GM23248 (cell line): ENCODE data around the gene TBC1D22A. TPM values are rescaled to one million over a fixed set of nuclear protein-coding genes. Genes with fewer than 3 reads are reported as not detected.

Source experiments
- DNase-seq: peaks from one replicate; pipeline ENCODE4 v3.0.0-alpha.2; 2015
- H2AFZ ChIP-seq: fragments of 200-600 bp; sonication (generic); 2 replicates; pipeline ENCODE4 v1.6.1; 2016; ENCODE audit warnings: antibody characterized with exemption
- H3F3A ChIP-seq: fragments of 200-600 bp; sonication (generic); 2 replicates; pipeline ENCODE4 v1.6.1; 2016; ENCODE audit warnings: mild to moderate bottlenecking, antibody characterized with exemption, mixed run types; ENCODE audit not compliant: insufficient read depth
- H3K27ac ChIP-seq: fragments of 200-600 bp; sonication (generic); 2 replicates; pipeline ENCODE4 v1.5.1; 2016; ENCODE audit warnings: mild to moderate bottlenecking
- H3K27me3 ChIP-seq: fragments of 200-600 bp; sonication (generic); replicated peaks from 2 replicates; pipeline ENCODE4 v1.6.1; 2016; ENCODE audit warnings: mild to moderate bottlenecking; ENCODE audit not compliant: insufficient read depth
- H3K36me3 ChIP-seq: fragments of 200-600 bp; sonication (generic); 2 replicates; pipeline ENCODE4 v1.6.1; 2016; ENCODE audit warnings: low read depth, mild to moderate bottlenecking
- H3K4me1 ChIP-seq: fragments of 200-600 bp; sonication (generic); 2 replicates; pipeline ENCODE4 v1.6.1; 2016; ENCODE audit warnings: mild to moderate bottlenecking; ENCODE audit not compliant: insufficient read depth
- H3K4me2 ChIP-seq: fragments of 200-600 bp; sonication (generic); one replicate; pipeline ENCODE4 v1.6.1; 2016; ENCODE audit warnings: mild to moderate bottlenecking; ENCODE audit not compliant: unreplicated experiment
- H3K4me3 ChIP-seq: fragments of 200-600 bp; sonication (generic); 2 replicates; pipeline ENCODE4 v1.5.1; 2016; ENCODE audit warnings: mild to moderate bottlenecking
- H3K79me2 ChIP-seq: fragments of 200-600 bp; sonication (generic); 2 replicates; pipeline ENCODE4 v1.6.1; 2016; ENCODE audit warnings: mild to moderate bottlenecking; ENCODE audit not compliant: insufficient read depth
- H3K9ac ChIP-seq: fragments of 200-600 bp; sonication (generic); 2 replicates; pipeline ENCODE4 v1.6.1; 2016; ENCODE audit warnings: mild to moderate bottlenecking
- H3K9me2 ChIP-seq: fragments of 200-600 bp; sonication (generic); 2 replicates; pipeline ENCODE4 v1.6.1; 2016; ENCODE audit warnings: mixed run types, mild to moderate bottlenecking, moderate library complexity; ENCODE audit not compliant: insufficient read depth
- H3K9me3 ChIP-seq: fragments of 200-600 bp; sonication (generic); one replicate; pipeline ENCODE4 v1.6.1; 2017; ENCODE audit warnings: low read depth
- H4K20me1 ChIP-seq: fragments of 200-600 bp; sonication (generic); 2 replicates; pipeline ENCODE4 v1.6.0; 2016; ENCODE audit not compliant: insufficient read depth
- EZH2 ChIP-seq: fragments of 200-600 bp; sonication (generic); IDR thresholded peaks from 2 replicates; pipeline ENCODE4 v1.6.1; 2018; ENCODE audit warnings: antibody characterized with exemption, mild to moderate bottlenecking; ENCODE audit not compliant: insufficient read depth, poor library complexity, severe bottlenecking
- EZH2phosphoT487 ChIP-seq: fragments of 200-600 bp; sonication (generic); IDR thresholded peaks from 2 replicates; pipeline ENCODE4 v1.6.1; 2018; ENCODE audit warnings: antibody characterized with exemption, moderate library complexity, mild to moderate bottlenecking, low read depth; ENCODE audit not compliant: insufficient read depth
- WGBS, 2 experiments: methylation state at CpG; one replicate each; pipeline ENCODE4 v1.1.6; 2015 to 2017; ENCODE audit warnings: low lambda C conversion rate in 2 of 2, low coverage in 1 of 2; ENCODE audit errors: missing lambda C conversion rate in 2 of 2; 5-methylcytosine and 5-hydroxymethylcytosine counted together
- in situ Hi-C: fragments of 300-500 bp; cut with MboI; formaldehyde crosslinking; loops from 2 replicates; pipeline ENCODE4 v1.15.0; 2020
- polyA plus RNA-seq: library from polyadenylated mRNA; unstranded; fragments of >200 nt; fragmentation: Nextera tagmentation; extraction: Ambion mirVana; gene quantifications from 2 replicates; pipeline ENCODE4 v1.2.1, GENCODE V29; 2016
- total RNA-seq: library from RNA; depleted of rRNA; stranded (reverse); fragments of >200 nt; shearing (Covaris generic); gene quantifications from 2 replicates; pipeline ENCODE4 v1.2.3, GENCODE V29; 2014

TBC1D22A gene
- total and polyA plus RNA-seq, 2 experiments from 2014 or later, result 12.3 to 16.9 TPM

- Histone ChIP-seq H3F3A (no peaks in the 10 kb centered on the region), H3K79me2 (no peaks in the 10 kb centered on the region), H3K9me3 (no peaks in the 10 kb centered on the region), H3K27me3 (no peaks in the 10 kb centered on the region), H2AFZ (no peak overlapping the region), H3K9me2 (no peaks in the 10 kb centered on the region), H4K20me1 (no peaks in the 10 kb centered on the region), H3K4me2 (no peak overlapping the region), H3K4me3 (no peak overlapping the region), H3K36me3 (peaks cover 10% of the 10 kb centered on the region; the same call in 1 of the 2 replicates), H3K4me1 (no peaks in the 10 kb centered on the region), H3K9ac (no peak overlapping the region), H3K27ac (no peak overlapping the region)
- no peak for DNase-seq
- no peak for TF ChIP-seq EZH2phosphoT487
- no peak for TF ChIP-seq EZH2
- WGBS, 2 experiments, result 97 to 98% methylated on average over 15 of the region's 15 CpGs
- in situ Hi-C loops, result no loop called here
These were observed 132.6 kb downstream of the TBC1D22A start for GRCh38 chr22:46894851-46895640.

GRCh38 chr22:46895753-46896152 lies 133.3 kb downstream of the TBC1D22A start:
- no peak overlapping the region for H3K9ac ChIP-seq
- H3K27ac ChIP-seq, result no peak overlapping the region
- H3K36me3 ChIP-seq, result peaks cover 10% of the 10 kb centered on the region; the same call in 1 of the 2 replicates
- H2AFZ ChIP-seq, result no peak overlapping the region
- H3K9me2 ChIP-seq, result no peaks in the 10 kb centered on the region
- H3K4me2 ChIP-seq, result no peak overlapping the region
- H3K79me2 ChIP-seq, result no peaks in the 10 kb centered on the region
- TF ChIP-seq EZH2 (no peak), EZH2phosphoT487 (no peak)
- 89 to 93% methylated on average over 11 of the region's 11 CpGs for WGBS, 2 experiments
- no peak overlapping the region for H3K4me3 ChIP-seq
- in situ Hi-C loops, result no loop called here
- H3K27me3 ChIP-seq, result no peaks in the 10 kb centered on the region
- H3K4me1 ChIP-seq, result no peaks in the 10 kb centered on the region
- no peaks in the 10 kb centered on the region for H3K9me3 ChIP-seq
- DNase-seq, result no peak
- no peaks in the 10 kb centered on the region for H3F3A ChIP-seq
- no peaks in the 10 kb centered on the region for H4K20me1 ChIP-seq

DNA sequence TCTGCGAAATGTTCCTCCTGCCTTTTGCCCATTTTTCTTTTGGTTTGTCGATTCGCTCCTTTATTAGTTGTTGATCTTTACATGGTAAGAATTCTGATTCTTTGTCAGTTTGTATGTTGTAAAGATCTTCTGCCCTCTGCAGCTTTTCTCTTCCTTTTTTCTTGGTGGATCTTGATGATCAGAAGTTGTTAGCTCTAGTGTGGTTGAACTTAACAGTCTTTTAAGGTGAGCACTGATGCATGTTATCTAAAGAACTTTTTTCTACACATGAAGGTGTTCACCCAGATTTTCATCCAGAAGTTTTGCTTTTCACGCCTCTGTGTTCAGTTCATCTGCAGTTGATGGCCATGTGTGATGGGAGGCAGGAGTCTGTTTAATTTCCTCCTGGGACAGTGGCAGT lies 133.7 kb downstream of the TBC1D22A start:
- Histone ChIP-seq H4K20me1 (no peaks in the 10 kb centered on the region), H3K4me2 (no peak overlapping the region), H3F3A (no peaks in the 10 kb centered on the region), H3K27ac (no peak overlapping the region), H3K36me3 (peaks cover 10% of the 10 kb centered on the region; the same call in 1 of the 2 replicates), H3K79me2 (no peaks in the 10 kb centered on the region), H3K4me3 (no peak overlapping the region), H3K9me3 (no peaks in the 10 kb centered on the region), H3K4me1 (no peaks in the 10 kb centered on the region), H3K27me3 (no peaks in the 10 kb centered on the region), H2AFZ (no peak overlapping the region), H3K9ac (no peak overlapping the region), H3K9me2 (no peaks in the 10 kb centered on the region)
- no peak for DNase-seq
- 99 to 100% methylated on average over 4 of the region's 4 CpGs for WGBS, 2 experiments
- in situ Hi-C loops, result no loop called here
- TF ChIP-seq EZH2 (no peak), EZH2phosphoT487 (no peak)

GRCh38 chr22:46896568-46897245 lies 134.3 kb downstream of the TBC1D22A start:
- no peaks in the 10 kb centered on the region for H3K4me1 ChIP-seq
- no peaks in the 10 kb centered on the region for H3F3A ChIP-seq
- H3K9ac ChIP-seq, result no peak overlapping the region
- no peaks in the 10 kb centered on the region for H3K9me2 ChIP-seq
- no peak for TF ChIP-seq EZH2
- no peak for DNase-seq
- H3K27ac ChIP-seq, result no peak overlapping the region
- H2AFZ ChIP-seq, result no peak overlapping the region
- no peaks in the 10 kb centered on the region for H4K20me1 ChIP-seq
- no peaks in the 10 kb centered on the region for H3K79me2 ChIP-seq
- H3K4me3 ChIP-seq, result no peak overlapping the region
- H3K27me3 ChIP-seq, result no peaks in the 10 kb centered on the region
- peaks cover 10% of the 10 kb centered on the region; the same call in 1 of the 2 replicates for H3K36me3 ChIP-seq
- H3K4me2 ChIP-seq, result no peak overlapping the region
- WGBS, 2 experiments, result 92 to 98% methylated on average over 12 to 13 of the region's 13 CpGs
- no peaks in the 10 kb centered on the region for H3K9me3 ChIP-seq
- in situ Hi-C loops, result no loop called here
